CD14-positive monocyte (primary cell): ENCODE data around the gene RAB40C. TPM values are rescaled to one million over a fixed set of nuclear protein-coding genes. Genes with fewer than 3 reads are reported as not detected.

Experiments
- DNase-seq, 3 donors: peaks; one replicate each; pipeline ENCODE4 v3.0.0-alpha.2; 2011 to 2022
- H2AFZ ChIP-seq: 2 replicates; pipeline ENCODE4 v1.6.0; 2012; ENCODE audit warnings: mild to moderate bottlenecking, low read depth, low read length, inconsistent platforms; ENCODE audit not compliant: insufficient read depth, poor library complexity, severe bottlenecking
- H3K27ac ChIP-seq, 2 donors: 1 replicate in 1 of 2; 2 replicates in 1 of 2; pipeline ENCODE4 v1.5.1; 2012 to 2013; ENCODE audit warnings: low read length in 2 of 2, control low read depth in 1 of 2, inconsistent platforms in 1 of 2, low read depth in 1 of 2, mild to moderate bottlenecking in 1 of 2
- H3K27me3 ChIP-seq, 2 donors: one replicate each; pipeline versions ENCODE4 v1.6.0 to v1.6.1; 2011 to 2013; ENCODE audit warnings: low read length in 2 of 2; ENCODE audit not compliant: control insufficient read depth in 2 of 2, insufficient read depth in 2 of 2
- H3K36me3 ChIP-seq, 2 donors: replicated peaks in 1 of 2; 1 replicate in 1 of 2; 2 replicates in 1 of 2; pipeline versions ENCODE4 v1.5.1 to v1.6.1; 2012 to 2013; ENCODE audit warnings: low read length in 2 of 2, control low read depth in 1 of 2, inconsistent platforms in 1 of 2, mild to moderate bottlenecking in 1 of 2; ENCODE audit not compliant: insufficient read depth in 2 of 2, control insufficient read depth in 1 of 2
- H3K4me1 ChIP-seq, 2 donors: 1 replicate in 1 of 2; 2 replicates in 1 of 2; pipeline versions ENCODE4 v1.5.1 to v1.6.1; 2012 to 2013; ENCODE audit warnings: low read length in 2 of 2, control low read depth in 1 of 2, inconsistent platforms in 1 of 2, mild to moderate bottlenecking in 1 of 2, moderate library complexity in 1 of 2; ENCODE audit not compliant: insufficient read depth in 2 of 2, control insufficient read depth in 1 of 2
- H3K4me2 ChIP-seq: replicated peaks from 2 replicates; pipeline ENCODE3; 2012; ENCODE audit warnings: low read length, moderate library complexity, mild to moderate bottlenecking; ENCODE audit not compliant: poor library complexity, severe bottlenecking; ENCODE audit errors: extremely low read depth
- H3K4me3 ChIP-seq, 3 experiments: fragments of 200-600 bp in 1 of 3; sonication (generic) in 1 of 3; replicated peaks in 1 of 3; 1 replicate in 2 of 3; 2 replicates in 1 of 3; pipeline ENCODE4 v1.5.1; 2011 to 2013; ENCODE audit warnings: low read length in 3 of 3, mild to moderate bottlenecking in 3 of 3, control low read depth in 2 of 3, low read depth in 2 of 3, inconsistent platforms in 1 of 3, moderate library complexity in 1 of 3
- H3K79me2 ChIP-seq: 2 replicates; pipeline ENCODE4 v1.6.0; 2012; ENCODE audit warnings: mild to moderate bottlenecking, control low read depth, inconsistent platforms, low read length, moderate library complexity; ENCODE audit not compliant: insufficient read depth
- H3K9ac ChIP-seq: 2 replicates; pipeline ENCODE4 v1.6.0; 2017; ENCODE audit warnings: low read length, mild to moderate bottlenecking; ENCODE audit not compliant: insufficient read depth, poor library complexity, severe bottlenecking
- H3K9me3 ChIP-seq, 2 donors: replicated peaks in 1 of 2; 1 replicate in 1 of 2; 2 replicates in 1 of 2; pipeline versions ENCODE4 v1.5.1 to v1.6.1; 2012 to 2013; ENCODE audit warnings: low read length in 2 of 2, control low read depth in 1 of 2; ENCODE audit not compliant: control insufficient read depth in 1 of 2, insufficient read depth in 1 of 2
- H4K20me1 ChIP-seq: 2 replicates; pipeline ENCODE4 v1.6.0; 2012; ENCODE audit warnings: mild to moderate bottlenecking, low read length, control low read depth, moderate library complexity; ENCODE audit not compliant: insufficient read depth
- H3K27ac Mint-ChIP-seq, 7 donors: one replicate each; pipeline ENCODE4 v1.8.0; 2020; ENCODE audit warnings: mild to moderate bottlenecking in 7 of 7, mixed read lengths in 7 of 7, moderate library complexity in 6 of 7, inconsistent platforms in 2 of 7
- H3K27me3 Mint-ChIP-seq, 3 donors: one replicate each; pipeline ENCODE4 v1.8.0; 2021 to 2022; ENCODE audit warnings: low read depth in 3 of 3, mild to moderate bottlenecking in 3 of 3, mixed read lengths in 3 of 3, moderate library complexity in 3 of 3, inconsistent platforms in 1 of 3
- H3K36me3 Mint-ChIP-seq, 2 donors: one replicate each; pipeline ENCODE4 v1.8.0; 2020; ENCODE audit warnings: mixed read lengths in 2 of 2, inconsistent platforms in 1 of 2, mild to moderate bottlenecking in 1 of 2
- H3K4me1 Mint-ChIP-seq: one replicate; pipeline ENCODE4 v1.8.0; 2020; ENCODE audit warnings: mild to moderate bottlenecking, mixed read lengths
- H3K4me3 Mint-ChIP-seq, 2 donors: one replicate each; pipeline ENCODE4 v1.8.0; 2020; ENCODE audit warnings: mild to moderate bottlenecking in 2 of 2, mixed read lengths in 2 of 2, moderate library complexity in 1 of 2
- H3K9me3 Mint-ChIP-seq, 7 donors: one replicate each; pipeline ENCODE4 v1.8.0; 2020 to 2022; ENCODE audit warnings: mixed read lengths in 7 of 7, mild to moderate bottlenecking in 6 of 7, moderate library complexity in 6 of 7, inconsistent platforms in 2 of 7
- CTCF ChIP-seq: fragments of 200-600 bp; IDR thresholded peaks from one replicate; pipeline ENCODE4 v1.8.0; 2022; ENCODE audit warnings: antibody characterized with exemption, mild to moderate bottlenecking
- WGBS: methylation state at CpG from one replicate; pipeline ENCODE4 v1.1.5; 2013; ENCODE audit warnings: missing lambda C conversion rate; ENCODE audit not compliant: insufficient coverage; 5-methylcytosine and 5-hydroxymethylcytosine counted together
- intact Hi-C, 2 donors: fragments of 100-400 bp; cut with micrococcal nuclease; formaldehyde crosslinking; loops; one replicate each; pipeline versions ENCODE4 v1.15.0 to v1.15.1; 2023
- polyA plus RNA-seq, 3 donors: library from polyadenylated mRNA; depleted of rRNA in 1 of 3; unstranded in 2 of 3; stranded (reverse) in 1 of 3; fragments of 300-500 nt in 2 of 3; fragments of >200 nt in 1 of 3; fragmentation: Illumina TruSeq in 2 of 3; gene quantifications; 1 replicate in 2 of 3; 2 replicates in 1 of 3; pipeline ENCODE4 v1.2.3, GENCODE V29; 2012 to 2021

RAB40C gene
- polyA plus RNA-seq, 3 donors: 10.0 to 22.6 (median 10.9) TPM

- Histone ChIP-seq H3K36me3 (peaks cover 23 to 40% of the 10 kb centered on the region in 2 donors), H3K9ac (no peak overlapping the region), H3K4me3 (no peak overlapping the region), H3K4me2 (no peak overlapping the region), H3K79me2 (peaks cover 67% of the 10 kb centered on the region), H4K20me1 (peaks cover 81% of the 10 kb centered on the region), H3K27ac (no peak overlapping the region), H3K4me1 (no peaks in the 10 kb centered on the region), H3K9me3 (no peaks in the 10 kb centered on the region), H2AFZ (no peak overlapping the region), H3K27me3 (no peaks in the 10 kb centered on the region)
- DNase-seq: no peak
- no peak for TF ChIP-seq CTCF
- Mint-ChIP-seq H3K27me3 (peaks cover 0 to 2% (median 1%) of the 10 kb centered on the region in 3 donors), H3K27ac (peak overlapping the region in 2 of 7 donors; percentile 0 to 43), H3K36me3 (peaks cover 22 to 52% of the 10 kb centered on the region in 2 donors), H3K9me3 (peaks cover 0 to 11% (median 0%) of the 10 kb centered on the region in 7 donors), H3K4me1 (peaks cover 5% of the 10 kb centered on the region), H3K4me3 (no peak overlapping the region)
- intact Hi-C loops: no loop called here
- WGBS: 96% methylated on average over 4 of the region's 13 CpGs
Observed at GRCh38 chr16:615122-615521, 25.3 kb downstream of the RAB40C start.

GRCh38 chr16:616733-617586 lies 27.1 kb downstream of the RAB40C start:
- peaks cover 83% of the 10 kb centered on the region for H4K20me1 ChIP-seq
- DNase-seq: no peak
- Mint-ChIP-seq H3K9me3 (no peaks in the 10 kb centered on the region), H3K27me3 (peaks cover 0 to 2% (median 1%) of the 10 kb centered on the region in 3 donors), H3K4me3 (no peak overlapping the region), H3K27ac (no peak overlapping the region), H3K4me1 (no peaks in the 10 kb centered on the region), H3K36me3 (peaks cover 26 to 59% of the 10 kb centered on the region in 2 donors)
- H3K27ac ChIP-seq: no peak overlapping the region
- intact Hi-C loops: no loop called here
- no peak overlapping the region for H3K9ac ChIP-seq
- TF ChIP-seq CTCF: no peak
- no peak overlapping the region for H3K4me2 ChIP-seq
- H3K4me3 ChIP-seq: no peak overlapping the region
- 97% methylated on average over 25 of the region's 39 CpGs for WGBS
- H3K9me3 ChIP-seq: no peaks in the 10 kb centered on the region
- H2AFZ ChIP-seq: no peak overlapping the region
- H3K79me2 ChIP-seq: peaks cover 66% of the 10 kb centered on the region
- no peaks in the 10 kb centered on the region for H3K27me3 ChIP-seq
- peaks cover 30 to 49% of the 10 kb centered on the region in 2 donors for H3K36me3 ChIP-seq
- no peaks in the 10 kb centered on the region for H3K4me1 ChIP-seq
